SU-DHL-6 (cell line): ENCODE results near the gene CYP26B1.

Experiments
- CTCF ChIP-seq: fragments of 200-600 bp; sonication (generic); IDR thresholded peaks from one replicate; pipeline ENCODE4 v1.5.1; 2017; ENCODE audit warnings: antibody characterized with exemption, mild to moderate bottlenecking, low read length, moderate library complexity; ENCODE audit not compliant: insufficient read depth, poor library complexity, severe bottlenecking
- EZH2phosphoT487 ChIP-seq: fragments of 200-600 bp; sonication (generic), shearing (Covaris generic); conservative IDR thresholded peaks from 2 replicates; pipeline ENCODE4 v1.6.1; 2018; ENCODE audit warnings: mild to moderate bottlenecking, antibody characterized with exemption, low read length, moderate library complexity, mixed read lengths

DNA sequence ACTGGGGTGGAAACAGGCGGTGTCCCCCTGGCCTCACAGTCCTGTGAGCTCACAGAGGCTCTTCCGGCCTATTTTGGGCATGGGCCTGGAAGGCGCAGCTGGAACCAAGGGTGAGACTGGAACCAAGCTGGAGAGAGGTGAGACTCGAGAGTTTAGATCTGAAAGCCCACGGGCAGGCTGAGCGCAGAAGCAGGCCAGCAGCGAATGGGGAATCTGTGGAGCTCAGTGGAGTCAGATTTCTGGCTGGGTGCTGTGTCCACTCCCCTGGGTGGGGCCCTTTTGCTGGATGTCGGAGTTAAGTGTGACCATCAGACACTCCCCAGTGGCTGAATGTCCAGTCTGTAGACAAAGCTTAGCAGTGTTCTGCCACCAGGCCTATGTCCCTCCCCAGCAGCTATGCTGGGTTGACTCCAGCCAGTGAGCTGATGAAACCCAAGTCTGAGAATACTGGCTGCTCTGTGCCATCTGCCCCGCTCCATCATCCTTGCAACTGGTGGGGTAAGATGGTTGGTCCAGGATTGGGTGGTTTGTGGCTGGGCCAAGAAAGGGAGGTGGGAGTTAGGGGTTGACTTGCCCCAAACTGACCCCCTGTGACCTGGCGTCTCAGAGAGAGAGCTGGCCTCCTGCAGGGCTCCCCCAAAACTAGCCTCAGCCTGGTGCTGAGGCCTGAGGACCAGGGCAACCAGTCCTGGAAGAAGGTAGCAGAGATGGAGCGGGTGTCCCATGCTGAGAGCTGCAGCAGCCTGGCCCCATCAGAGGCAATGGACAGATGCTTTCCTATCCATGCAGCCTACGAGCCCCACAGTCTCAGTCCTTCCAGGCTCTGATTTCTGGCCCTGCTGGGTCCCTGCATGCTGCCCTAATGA lies 34.4 kb downstream of the CYP26B1 start:
- no peak for TF ChIP-seq CTCF
- no peak for TF ChIP-seq EZH2phosphoT487
